Transverse colon (tissue), 4 donors: Measurements from ENCODE around the gene HOXB1. TPM values are rescaled to one million over a fixed set of nuclear protein-coding genes. Genes with fewer than 3 reads are reported as not detected.
"Not testable (repeated sequence)": the region's sequence is repeated elsewhere in the genome, so short reads cannot be mapped to it uniquely, and the experiment has no call there.

Source experiments
- DNase-seq: peaks from one replicate; pipeline ENCODE4 v3.0.0-alpha.2; 2019
- H3K27ac ChIP-seq, 4 donors: fragments of 200-600 bp; sonication (generic); 2 replicates each; pipeline ENCODE4 v1.5.1; 2016 to 2018; ENCODE audit warnings: inconsistent platforms in 4 of 4
- H3K27me3 ChIP-seq: fragments of 200-600 bp; sonication (generic); 2 replicates; pipeline ENCODE4 v1.5.1; 2017; ENCODE audit warnings: inconsistent platforms
- H3K36me3 ChIP-seq, 4 donors: fragments of 200-600 bp; sonication (generic); 2 replicates each; pipeline ENCODE4 v1.5.1; 2017 to 2019; ENCODE audit warnings: inconsistent platforms in 4 of 4
- H3K4me1 ChIP-seq, 4 donors: fragments of 200-600 bp; sonication (generic); 2 replicates each; pipeline ENCODE4 v1.5.1; 2017 to 2020; ENCODE audit warnings: inconsistent platforms in 4 of 4
- H3K4me3 ChIP-seq, 4 donors: fragments of 200-600 bp; sonication (generic); 1 replicate in 1 of 4; 2 replicates in 3 of 4; pipeline versions ENCODE4 v1.5.1 to v1.6.1; 2017 to 2019; ENCODE audit warnings: inconsistent platforms in 4 of 4
- H3K9me3 ChIP-seq, 2 donors: fragments of 200-600 bp; sonication (generic); 2 replicates each; pipeline ENCODE4 v1.5.1; 2017 to 2019; ENCODE audit warnings: inconsistent platforms in 2 of 2
- EP300 ChIP-seq: sonication (generic); formaldehyde crosslinking; IDR thresholded peaks from one replicate; pipeline ENCODE4 v1.6.1; 2017; ENCODE audit warnings: antibody characterized with exemption, low read depth
- POLR2A ChIP-seq: fragments of 450-650 bp; IDR thresholded peaks from one replicate; pipeline ENCODE4 v1.6.1; 2016; ENCODE audit warnings: antibody characterized with exemption, mild to moderate bottlenecking, moderate library complexity
- POLR2AphosphoS5 ChIP-seq, 3 donors: sonication (generic); formaldehyde crosslinking; IDR thresholded peaks; one replicate each; pipeline ENCODE4 v1.6.1; 2016; ENCODE audit warnings: antibody characterized with exemption in 3 of 3
- WGBS, 2 donors: methylation state at CpG; one replicate each; pipeline ENCODE4 v1.1.5; 2018; ENCODE audit warnings: low coverage in 1 of 2; 5-methylcytosine and 5-hydroxymethylcytosine counted together
- in situ Hi-C, 4 donors: fragments of 200-750 bp; cut with MboI; loops; one replicate each; pipeline versions ENCODE4 v1.15.0 to v1.15.1; 2017; ENCODE audit warnings: low sequenced_read_pairs in 3 of 4, low pct_ligation_motif_present in 1 of 4, low pct_unique_long_range_greater_than_20kb in 1 of 4
- intact Hi-C: fragments of 100-400 bp; cut with DNase I; formaldehyde crosslinking; loops from one replicate; pipeline ENCODE4 v1.15.1; 2023; ENCODE audit warnings: low total_unique reads
- total RNA-seq, 4 donors: library from RNA; depleted of rRNA; stranded (reverse); fragments of >200 nt; gene quantifications; one replicate each; pipeline ENCODE4 v1.1.0, GENCODE V29; 2016
- TF ChIP-seq, protein P1 (sequence below), 5 experiments: fragments of 200-600 bp in 3 of 5; fragments of 450-650 bp in 2 of 5; sonication (generic) in 3 of 5; IDR thresholded peaks; 1 replicate in 2 of 5; 2 replicates in 3 of 5; pipeline ENCODE4 v1.5.1; 2016 to 2017; ENCODE audit warnings: antibody characterized with exemption in 5 of 5, inconsistent platforms in 3 of 5, mild to moderate bottlenecking in 2 of 5, moderate library complexity in 1 of 5

The HOXB1 gene
- total RNA-seq, 4 donors from 2014 or later, result not detected

DNA sequence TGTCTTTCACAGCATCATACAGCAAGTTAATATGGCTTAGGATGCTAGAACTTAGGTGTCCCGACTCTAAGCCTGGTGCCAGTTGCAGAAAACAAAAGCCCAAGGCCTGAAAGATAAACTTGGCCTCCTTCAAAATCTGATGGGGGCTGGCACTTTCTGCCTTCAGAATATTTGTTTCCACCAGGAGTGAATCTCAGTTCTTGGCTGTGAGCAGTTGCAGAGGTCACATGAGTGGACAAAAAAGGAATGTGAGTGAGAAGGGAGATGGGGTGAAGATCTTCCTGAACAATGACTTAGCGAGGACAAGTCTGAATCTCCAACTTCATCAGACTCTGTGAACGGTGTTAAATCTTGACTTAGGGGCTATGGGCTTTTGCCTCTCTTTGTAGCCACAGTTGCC is 46.6 kb downstream of the HOXB1 start:
- H3K4me3 ChIP-seq, result no peak overlapping the region

DNA sequence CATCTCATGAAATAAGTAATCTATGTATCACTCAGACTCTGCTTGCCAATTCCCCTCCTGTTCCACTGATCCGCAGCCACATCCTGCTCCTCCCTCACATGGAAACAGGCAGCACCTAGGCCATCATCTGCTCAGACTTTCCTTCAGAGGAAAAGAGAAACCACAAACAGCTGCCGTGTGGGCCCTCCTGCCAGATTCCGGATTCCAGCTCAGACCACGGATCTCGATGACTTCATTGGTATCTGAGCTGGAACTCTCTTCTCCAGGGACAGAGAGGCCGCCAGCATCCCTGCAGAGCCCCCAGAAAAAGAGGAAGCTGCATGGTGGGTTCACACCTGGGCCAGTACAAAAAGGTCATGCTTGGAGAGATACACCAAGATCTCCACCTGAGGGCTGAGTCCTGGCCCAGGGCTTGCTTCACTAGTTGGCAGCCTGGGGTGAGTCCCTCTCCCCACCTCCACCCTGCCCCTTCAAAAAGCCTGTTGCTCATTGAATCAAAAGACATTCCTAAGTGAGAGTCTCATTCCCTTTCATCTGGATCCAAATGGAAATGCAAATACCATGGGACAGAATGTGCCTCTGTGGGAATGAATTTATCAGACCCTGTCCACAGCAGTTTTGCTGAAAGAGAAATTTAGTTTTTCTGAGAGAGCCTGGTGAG is 47.2 kb downstream of the HOXB1 start:
- intact Hi-C loops, result loop anchor here (10.0 kb wide), 1 partner anchor 139 kb away; no protein-coding TSS in a partner anchor
- Histone ChIP-seq H3K27me3 (no peaks in the 10 kb centered on the region), H3K27ac (peak overlapping the region in 3 of 4 donors; percentile 15 to 37 (median 21)), H3K4me3 (no peak overlapping the region), H3K4me1 (peaks cover 0 to 7% (median 5%) of the 10 kb centered on the region in 4 donors), H3K36me3 (no peaks in the 10 kb centered on the region), H3K9me3 (no peaks in the 10 kb centered on the region)
- 32% methylated on average over 6 of the region's 6 CpGs; no CpG with 5 or more reads in 1 of the 2 donors for WGBS, 2 donors
- in situ Hi-C loops, result no loop called here
- TF ChIP-seq POLR2AphosphoS5 (IDR thresholded peaks at IDR 0.05) (no peak), EP300 (no peak), POLR2A (no peak)
- TF ChIP-seq, protein P1, sequence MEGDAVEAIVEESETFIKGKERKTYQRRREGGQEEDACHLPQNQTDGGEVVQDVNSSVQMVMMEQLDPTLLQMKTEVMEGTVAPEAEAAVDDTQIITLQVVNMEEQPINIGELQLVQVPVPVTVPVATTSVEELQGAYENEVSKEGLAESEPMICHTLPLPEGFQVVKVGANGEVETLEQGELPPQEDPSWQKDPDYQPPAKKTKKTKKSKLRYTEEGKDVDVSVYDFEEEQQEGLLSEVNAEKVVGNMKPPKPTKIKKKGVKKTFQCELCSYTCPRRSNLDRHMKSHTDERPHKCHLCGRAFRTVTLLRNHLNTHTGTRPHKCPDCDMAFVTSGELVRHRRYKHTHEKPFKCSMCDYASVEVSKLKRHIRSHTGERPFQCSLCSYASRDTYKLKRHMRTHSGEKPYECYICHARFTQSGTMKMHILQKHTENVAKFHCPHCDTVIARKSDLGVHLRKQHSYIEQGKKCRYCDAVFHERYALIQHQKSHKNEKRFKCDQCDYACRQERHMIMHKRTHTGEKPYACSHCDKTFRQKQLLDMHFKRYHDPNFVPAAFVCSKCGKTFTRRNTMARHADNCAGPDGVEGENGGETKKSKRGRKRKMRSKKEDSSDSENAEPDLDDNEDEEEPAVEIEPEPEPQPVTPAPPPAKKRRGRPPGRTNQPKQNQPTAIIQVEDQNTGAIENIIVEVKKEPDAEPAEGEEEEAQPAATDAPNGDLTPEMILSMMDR (IDR thresholded peaks at IDR 0.05), result no peak
- peak; percentile 38 for DNase-seq

More for the DNA sequence above, 46.6 kb downstream of the HOXB1 start:
- no peak for DNase-seq
- Histone ChIP-seq H3K9me3 (no peaks in the 10 kb centered on the region), H3K27me3 (no peaks in the 10 kb centered on the region), H3K4me1 (peaks cover 0 to 7% (median 5%) of the 10 kb centered on the region in 4 donors), H3K27ac (peak overlapping the region in 3 of 4 donors; percentile 15 to 37 (median 21)), H3K36me3 (no peaks in the 10 kb centered on the region)
- TF ChIP-seq, protein P1 (IDR thresholded peaks at IDR 0.05), result no peak
- TF ChIP-seq EP300, result no peak
- intact Hi-C loops, result loop anchor here (10.0 kb wide), 1 partner anchor 139 kb away; no protein-coding TSS in a partner anchor
- in situ Hi-C loops, result no loop called here
- WGBS, 2 donors, result 90 to 100% methylated on average over 1 to 3 of the region's 3 CpGs

DNA sequence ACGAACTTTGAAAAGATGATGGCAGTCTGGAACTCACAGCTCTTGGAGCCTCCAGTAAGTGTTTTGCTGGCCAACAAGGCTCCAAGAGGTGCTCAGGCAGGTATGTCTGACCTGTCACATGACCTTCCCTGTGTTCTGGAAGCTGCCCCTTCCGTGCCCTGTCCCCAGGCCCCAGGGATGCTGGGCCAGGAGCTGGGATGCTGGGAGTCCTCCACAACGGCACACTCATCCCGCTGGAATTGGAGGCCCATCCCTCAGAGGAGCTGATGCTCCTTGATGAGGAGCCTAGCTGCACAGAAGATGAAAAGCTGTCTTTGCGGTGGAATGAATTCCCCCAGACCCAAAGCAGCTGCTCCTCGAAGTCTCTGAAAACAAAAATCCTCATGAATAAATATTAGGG is 47.8 kb downstream of the HOXB1 start:
- in situ Hi-C loops, result no loop called here
- no peak for DNase-seq
- Histone ChIP-seq H3K4me1 (peaks cover 0 to 7% (median 5%) of the 10 kb centered on the region in 4 donors), H3K27ac (peak overlapping the region in 2 of 4 donors; percentile 15 to 29), H3K9me3 (no peaks in the 10 kb centered on the region), H3K36me3 (no peaks in the 10 kb centered on the region), H3K4me3 (no peak overlapping the region), H3K27me3 (no peaks in the 10 kb centered on the region)
- intact Hi-C loops, result loop anchor here (10.0 kb wide), 1 partner anchor 138 kb away; no protein-coding TSS in a partner anchor
- 53 to 78% methylated on average over 2 to 6 of the region's 6 CpGs for WGBS, 2 donors
- TF ChIP-seq POLR2A, result no peak
- TF ChIP-seq POLR2AphosphoS5 (IDR thresholded peaks at IDR 0.05), result no peak
- TF ChIP-seq EP300, result no peak
- TF ChIP-seq, protein P1 (IDR thresholded peaks at IDR 0.05), result no peak

- DNase-seq, H3K36me3 ChIP-seq, H3K27me3 ChIP-seq, H3K4me3 ChIP-seq, H3K9me3 ChIP-seq, in situ Hi-C loops, H3K27ac ChIP-seq, H3K4me1 ChIP-seq: not testable (repeated sequence)
- intact Hi-C loops, result loop anchor here (10.0 kb wide), 1 partner anchor 138 kb away; no protein-coding TSS in a partner anchor
- 92% methylated on average over 4 of the region's 4 CpGs for WGBS, 2 donors
These were observed 48.5 kb downstream of the HOXB1 start for GRCh38 chr17:48482301-48482700.
